ENCODE results near the gene RASA3.

- TF ChIP-seq POLR2AphosphoS5 (IDR thresholded peaks at IDR 0.05) (no peak), POLR2A (IDR thresholded peaks at IDR 0.05) (no peak)
- TF ChIP-seq, protein P1, sequence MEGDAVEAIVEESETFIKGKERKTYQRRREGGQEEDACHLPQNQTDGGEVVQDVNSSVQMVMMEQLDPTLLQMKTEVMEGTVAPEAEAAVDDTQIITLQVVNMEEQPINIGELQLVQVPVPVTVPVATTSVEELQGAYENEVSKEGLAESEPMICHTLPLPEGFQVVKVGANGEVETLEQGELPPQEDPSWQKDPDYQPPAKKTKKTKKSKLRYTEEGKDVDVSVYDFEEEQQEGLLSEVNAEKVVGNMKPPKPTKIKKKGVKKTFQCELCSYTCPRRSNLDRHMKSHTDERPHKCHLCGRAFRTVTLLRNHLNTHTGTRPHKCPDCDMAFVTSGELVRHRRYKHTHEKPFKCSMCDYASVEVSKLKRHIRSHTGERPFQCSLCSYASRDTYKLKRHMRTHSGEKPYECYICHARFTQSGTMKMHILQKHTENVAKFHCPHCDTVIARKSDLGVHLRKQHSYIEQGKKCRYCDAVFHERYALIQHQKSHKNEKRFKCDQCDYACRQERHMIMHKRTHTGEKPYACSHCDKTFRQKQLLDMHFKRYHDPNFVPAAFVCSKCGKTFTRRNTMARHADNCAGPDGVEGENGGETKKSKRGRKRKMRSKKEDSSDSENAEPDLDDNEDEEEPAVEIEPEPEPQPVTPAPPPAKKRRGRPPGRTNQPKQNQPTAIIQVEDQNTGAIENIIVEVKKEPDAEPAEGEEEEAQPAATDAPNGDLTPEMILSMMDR (IDR thresholded peaks at IDR 0.05), result no peak
Measured at GRCh38 chr13:114126789-114127472, 5.5 kb downstream of the RASA3 start.

Measured in gastroesophageal sphincter (tissue), 3 donors.